Kidney glomerular epithelial cell (primary cell): ENCODE data around the gene TRIM43.
"Not testable (repeated sequence)": the region's sequence is repeated elsewhere in the genome, so short reads cannot be mapped to it uniquely, and the experiment has no call there.

Source experiments
- DNase-seq: peaks from one replicate; lab custom pipeline; 2025; lab: John Stamatoyannopoulos, UW

The TRIM43 gene

DNA sequence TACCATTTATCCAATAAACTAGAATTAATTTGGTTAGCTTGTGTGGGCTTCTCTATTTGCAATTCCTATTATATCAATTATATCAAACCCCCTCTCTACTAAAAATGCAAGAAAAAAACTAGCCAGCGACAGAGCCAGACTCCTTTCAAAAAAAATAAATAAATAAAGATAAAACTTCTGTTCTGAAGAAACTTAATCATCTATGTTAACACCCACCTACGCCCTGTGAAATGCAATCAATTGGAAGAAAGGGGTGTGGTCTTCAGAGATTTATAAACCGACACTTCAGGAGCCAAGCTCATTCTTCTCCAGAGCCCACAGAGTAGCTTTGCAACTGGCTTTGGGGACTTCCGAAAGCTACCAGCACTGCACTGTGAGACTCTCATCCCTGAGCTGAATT, at the start of gene TRIM43:
TSS of gene TRIM43 (plus strand) at position 301 of the 400 bp plus-strand sequence. CDS start 2,023 bp downstream, outside the sequence.
- not testable (repeated sequence) for DNase-seq

DNA sequence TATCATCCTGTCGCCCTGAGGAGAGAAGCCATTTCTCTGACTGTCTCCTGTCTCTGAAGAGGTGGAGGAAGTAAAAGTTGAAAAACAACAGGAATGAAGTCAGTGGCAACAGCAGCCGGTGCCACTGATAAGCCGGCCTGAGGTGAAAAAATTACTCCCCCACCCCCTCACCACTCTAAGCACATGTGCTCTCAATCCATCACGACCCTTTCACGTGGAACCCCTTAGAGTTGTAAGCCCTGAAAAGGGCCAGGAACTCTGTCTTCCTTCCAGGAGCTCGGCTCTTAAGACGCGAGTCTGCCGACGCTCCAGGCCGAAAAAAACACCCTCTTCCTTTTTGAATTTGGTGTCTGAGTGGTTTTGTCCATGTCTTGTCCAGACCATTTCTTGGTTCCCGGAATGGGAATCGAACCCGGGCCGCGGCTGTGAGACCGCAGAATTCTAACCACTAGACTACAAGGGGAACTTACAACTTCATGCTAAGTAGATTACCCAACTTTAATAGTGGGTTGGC, 40.7 kb upstream of the TRIM43 start:
- no peak for DNase-seq

GRCh38 chr2:95552911-95553310, 38.9 kb upstream of the TRIM43 start:
- DNase-seq = no peak

DNA sequence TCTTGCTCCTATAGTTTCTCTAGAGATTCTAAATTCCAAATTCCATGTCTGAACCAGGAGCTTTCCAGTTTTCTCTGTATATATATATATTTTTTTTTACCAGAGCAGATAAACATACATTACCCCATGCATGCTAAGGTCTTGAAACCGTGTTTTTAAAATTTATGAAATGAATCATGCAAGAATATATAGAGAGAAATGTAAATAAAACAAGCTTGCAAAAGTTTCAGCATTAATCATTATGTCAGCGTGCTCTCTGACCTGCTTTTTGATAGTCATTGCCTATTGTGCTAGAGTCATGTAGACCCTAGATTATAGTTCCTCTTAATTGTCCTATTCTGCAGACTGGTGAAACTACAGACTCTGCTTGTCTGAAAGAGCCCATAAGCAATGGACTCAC, 22.6 kb upstream of the TRIM43 start:
- no peak for DNase-seq

DNA sequence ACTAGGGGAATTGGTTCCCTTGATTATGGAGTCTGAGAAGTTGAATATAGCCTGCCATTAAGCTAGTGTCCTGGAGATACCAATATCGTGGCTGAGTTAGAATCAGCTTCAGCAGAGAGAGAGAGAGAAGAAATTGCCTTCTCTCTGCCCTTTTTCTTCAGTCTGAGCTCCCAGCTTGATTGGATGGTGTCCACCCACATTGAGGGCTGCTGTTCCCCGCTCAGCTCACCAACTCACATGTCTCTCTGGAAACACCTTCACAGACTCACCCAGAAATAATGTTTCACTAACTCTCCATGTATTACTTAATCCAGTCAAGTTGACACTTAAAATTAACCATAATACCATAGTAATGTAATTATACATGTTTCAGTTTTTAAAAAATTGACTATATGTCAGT, 17.9 kb upstream of the TRIM43 start:
- DNase-seq = no peak

- DNase-seq = no peak
Observed at GRCh38 chr2:95574506-95574905, 17.3 kb upstream of the TRIM43 start.

DNA sequence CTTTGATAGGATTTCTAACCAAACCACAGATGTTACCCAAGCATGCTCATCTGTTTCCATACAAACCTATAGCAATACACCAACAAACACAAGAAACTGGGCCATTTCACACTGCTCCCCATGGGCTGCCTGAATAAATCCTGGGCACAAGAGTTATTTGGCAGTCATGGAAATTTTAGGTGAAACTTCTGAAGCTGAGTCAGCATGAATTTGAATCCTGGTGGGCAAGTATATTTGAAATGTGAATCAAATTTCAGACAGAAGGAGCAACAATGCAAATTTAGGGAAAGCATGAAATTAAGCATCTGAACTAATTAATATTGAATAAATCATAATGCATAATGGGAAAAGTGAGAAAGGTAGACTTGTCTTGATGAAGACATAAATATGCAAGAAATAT, 15.9 kb upstream of the TRIM43 start:
- DNase-seq = no peak

DNA sequence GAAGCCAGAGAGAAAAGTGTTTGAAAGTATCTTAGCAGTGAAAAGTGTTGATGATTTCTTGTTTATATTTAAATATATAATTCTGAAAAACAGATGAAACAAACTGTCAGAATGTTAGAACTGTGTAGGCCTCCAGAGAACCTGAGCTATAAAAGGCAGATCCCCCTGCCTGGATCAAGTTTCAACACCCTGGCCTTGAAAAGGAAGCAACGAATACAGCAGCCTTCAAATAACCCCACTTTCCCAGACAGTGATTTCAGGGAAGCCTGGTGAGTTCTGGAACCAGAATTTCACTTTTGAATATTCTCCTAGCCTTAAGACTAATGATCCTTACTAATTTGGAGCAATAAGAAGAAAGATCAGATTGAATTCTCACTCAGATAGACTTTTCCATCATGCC, 13.3 kb upstream of the TRIM43 start:
- no peak for DNase-seq

DNA sequence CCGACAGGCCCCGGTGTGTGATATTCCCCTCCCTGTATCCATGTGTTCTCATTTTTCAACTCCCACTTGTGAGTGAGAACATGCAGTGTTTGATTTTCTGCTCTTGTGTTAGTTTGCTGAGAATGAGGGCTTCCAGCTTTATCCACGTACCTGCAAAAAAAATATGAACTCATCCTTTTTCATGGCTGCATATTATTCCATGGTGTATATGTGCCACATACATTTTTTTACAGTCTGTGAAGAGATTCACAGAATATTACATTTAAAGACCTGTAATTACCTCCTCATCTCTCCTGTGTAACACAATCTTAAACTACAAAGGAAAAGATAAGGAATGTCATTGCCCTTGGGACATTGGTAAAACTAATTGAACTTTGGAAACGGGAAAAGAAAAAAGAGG, 8.3 kb upstream of the TRIM43 start:
- not testable (repeated sequence) for DNase-seq

- not testable (repeated sequence) for DNase-seq
Observed at GRCh38 chr2:95584321-95584720, 7.5 kb upstream of the TRIM43 start.

DNA sequence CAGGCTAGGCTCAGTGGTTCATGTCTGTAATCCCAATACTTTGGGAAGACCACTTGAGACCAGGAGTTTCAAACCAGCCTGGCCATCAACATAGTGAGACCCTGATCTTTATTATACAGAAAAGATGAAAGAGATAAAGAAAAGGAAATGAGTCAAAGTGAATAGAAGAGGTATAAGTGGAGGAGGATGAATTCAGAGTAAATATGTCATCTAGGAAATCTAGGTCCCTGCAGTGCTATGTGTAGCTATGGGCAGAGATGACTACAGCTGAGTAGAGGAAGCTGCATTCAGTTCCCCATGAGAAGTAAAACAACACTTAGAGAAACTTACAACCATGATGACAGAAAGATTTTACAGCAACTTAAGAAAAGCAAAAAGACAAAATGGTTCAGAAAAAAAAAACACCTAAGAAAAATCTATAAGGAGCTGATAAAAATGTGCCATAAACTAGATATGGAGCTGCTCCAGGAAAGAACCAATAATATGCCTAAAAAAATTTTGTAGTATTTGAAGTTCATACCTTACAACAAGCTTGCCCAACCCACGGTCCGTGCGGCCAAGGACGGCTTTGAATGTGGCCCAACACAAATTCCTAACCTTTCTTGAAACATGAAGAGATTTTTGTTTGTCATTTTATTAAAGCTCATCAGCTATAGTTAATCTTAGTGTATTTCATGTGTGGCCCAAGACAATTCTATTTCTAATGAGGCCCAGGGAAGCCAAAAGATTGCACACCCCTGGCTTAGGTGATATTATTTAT, 1.8 kb upstream of the TRIM43 start:
- not testable (repeated sequence) for DNase-seq

DNA sequence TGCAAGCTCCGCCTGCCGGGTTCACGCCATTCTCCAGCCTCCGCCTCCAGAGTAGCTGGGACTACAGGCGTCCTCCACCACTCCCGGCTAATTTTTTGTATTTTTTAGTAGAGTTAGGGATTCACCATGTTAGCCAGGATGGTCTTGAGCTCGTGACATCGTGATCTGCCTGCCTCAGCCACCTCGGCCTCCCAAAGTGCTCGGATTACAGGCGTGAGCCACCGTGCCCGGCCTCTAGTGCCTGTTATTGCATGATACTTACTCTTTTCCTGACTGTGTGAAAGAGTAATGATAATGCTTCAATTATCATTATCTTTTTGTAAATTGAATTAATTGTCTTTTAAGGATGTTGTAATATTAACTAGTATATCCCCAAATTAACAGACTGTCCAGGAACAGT, 1.2 kb downstream of the TRIM43 start:
- not testable (repeated sequence) for DNase-seq

- not testable (repeated sequence) for DNase-seq
Observed at GRCh38 chr2:95595012-95595411, 3.2 kb downstream of the TRIM43 start.

DNA sequence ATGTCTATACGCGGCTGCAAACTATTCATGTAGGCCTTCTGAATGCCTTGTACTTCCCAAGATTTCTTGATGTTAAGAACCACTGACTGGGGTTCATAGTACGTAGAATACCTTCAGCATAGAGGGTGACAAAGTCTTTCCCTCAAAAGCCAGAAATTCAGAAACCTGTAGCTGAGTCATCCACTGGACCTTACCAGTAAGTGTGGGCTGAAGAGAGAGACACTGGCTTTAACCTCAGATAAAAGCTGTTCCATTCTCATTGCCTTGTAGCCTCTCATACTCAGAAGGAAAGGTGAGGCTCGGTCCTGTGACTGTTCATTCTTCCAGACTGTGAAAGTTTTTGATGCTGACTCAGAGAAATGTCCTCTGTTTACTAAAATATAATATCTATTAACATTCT, 9.5 kb downstream of the TRIM43 start:
- DNase-seq = not testable (repeated sequence)

DNA sequence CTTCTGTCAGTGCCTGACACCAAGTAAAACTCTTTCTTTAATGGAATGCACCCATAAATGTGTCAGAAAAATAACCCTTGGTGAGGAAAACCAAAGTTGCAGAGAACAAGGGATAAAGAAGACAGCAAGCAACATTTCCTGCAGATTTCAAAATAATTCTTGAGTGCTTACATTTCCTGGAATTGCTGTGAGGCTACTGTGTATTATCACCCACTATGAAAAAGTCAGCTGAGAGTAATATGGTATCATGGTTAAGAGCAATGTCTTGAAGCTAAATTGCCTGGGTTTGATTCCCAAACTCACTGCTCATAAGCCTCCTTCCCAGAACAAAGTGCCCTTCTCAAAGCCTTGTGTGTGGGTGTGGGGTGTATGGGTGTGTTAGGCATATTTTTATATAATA, 10.3 kb downstream of the TRIM43 start:
- DNase-seq = not testable (repeated sequence)

GRCh38 chr2:95608356-95608755, 16.6 kb downstream of the TRIM43 start:
- not testable (repeated sequence) for DNase-seq

GRCh38 chr2:95609764-95610163, 18.0 kb downstream of the TRIM43 start:
- not testable (repeated sequence) for DNase-seq

GRCh38 chr2:95613048-95613447, 21.2 kb downstream of the TRIM43 start:
- DNase-seq = not testable (repeated sequence)

GRCh38 chr2:95622728-95623127, 30.9 kb downstream of the TRIM43 start:
- DNase-seq = not testable (repeated sequence)

GRCh38 chr2:95630987-95631386, 39.2 kb downstream of the TRIM43 start:
- DNase-seq = not testable (repeated sequence)

- DNase-seq = not testable (repeated sequence)
Observed at GRCh38 chr2:95633626-95634259, 41.9 kb downstream of the TRIM43 start.

- DNase-seq = not testable (repeated sequence)
Observed at GRCh38 chr2:95640515-95641288, 48.9 kb downstream of the TRIM43 start.

GRCh38 chr2:95641289-95641575, 49.4 kb downstream of the TRIM43 start:
- not testable (repeated sequence) for DNase-seq
